ENCODE measurements around the gene CYTH4. TPM values are rescaled to one million over a fixed set of nuclear protein-coding genes. Genes with fewer than 3 reads are reported as not detected.

CYTH4 gene
- total and polyA plus RNA-seq, 2 of the 8 experiments (the other 6 are each of a cell fraction or from before 2014, with no cell fraction given), result 0.09 TPM; not detected in 1

DNA sequence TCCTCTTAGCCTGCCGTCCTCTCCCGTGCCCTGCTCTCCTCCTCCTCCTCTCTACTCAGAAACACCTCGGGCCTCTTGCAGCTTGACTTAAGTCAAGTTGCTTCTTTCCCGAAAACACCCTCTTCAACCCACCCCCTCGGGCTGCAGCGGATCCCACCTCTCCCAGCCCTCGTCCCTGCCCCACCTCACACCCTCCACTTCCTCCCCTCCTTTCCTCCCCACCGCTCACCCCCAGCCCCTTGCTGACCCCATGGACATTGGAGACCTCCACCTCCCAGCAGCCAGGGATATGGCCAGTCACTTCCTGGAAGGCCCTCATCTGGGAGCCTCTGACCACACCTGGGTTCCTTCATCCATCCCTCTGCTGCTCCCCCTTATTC is 8.5 kb upstream of the CYTH4 start:
- Histone ChIP-seq H3K23ac (ENCODE audit: insufficient read length) (no peak overlapping the region), H3K14ac (ENCODE audit: insufficient read length) (no peak overlapping the region), H4K5ac (ENCODE audit: insufficient read length, low read depth, low read length) (no peak overlapping the region), H3K4me3 (ENCODE audit: extremely low read depth in 1 of 4, insufficient read depth in 2 of 4, low read depth in 3 of 4, low read length in 4 of 4) (no peak overlapping the region), H2BK12ac (ENCODE audit: low read depth, low read length) (no peak overlapping the region), H2BK120ac (replicated peaks; ENCODE audit: low read depth, low read length) (no peak overlapping the region), H2BK5ac (ENCODE audit: low read depth, low read length) (no peak overlapping the region), H3K4me1 (replicated peaks in 1 of 4; ENCODE audit: control insufficient read depth in 3 of 4, insufficient read depth in 4 of 4, low read length in 3 of 4) (no peaks in the 10 kb centered on the region; a peak in 1 of 7 replicates), H3K9me3 (ENCODE audit: insufficient read depth in 2 of 2, low read depth in 1 of 2, low read length in 1 of 2) (no peaks in the 10 kb centered on the region), H3K4me2 (ENCODE audit: insufficient read depth in 1 of 2, low read depth in 2 of 2, low read length in 2 of 2) (no peak overlapping the region), H3K4ac (replicated peaks; ENCODE audit: insufficient read length, low read depth, low read length) (no peak overlapping the region), H2BK15ac (ENCODE audit: low read length) (no peak overlapping the region), H2BK20ac (ENCODE audit: low read length) (no peak overlapping the region), H3K18ac (ENCODE audit: extremely low read depth, low read length) (no peak overlapping the region), H3K56ac (replicated peaks; ENCODE audit: insufficient read length, low read depth, low read length) (no peak overlapping the region), H2AFZ (ENCODE audit: low read length) (no peak overlapping the region), H4K20me1 (replicated peaks in 1 of 2; ENCODE audit: control insufficient read depth in 1 of 2, insufficient read depth in 2 of 2, low read length in 2 of 2) (no peaks in the 10 kb centered on the region), H3K79me1 (ENCODE audit: low read depth, low read length) (no peaks in the 10 kb centered on the region), H3K27me3 (replicated peaks in 1 of 4; ENCODE audit: control insufficient read depth in 3 of 4, extremely low read depth in 1 of 4, insufficient read depth in 3 of 4, low read length in 3 of 4) (no peaks in the 10 kb centered on the region), H3K79me2 (ENCODE audit: control insufficient read depth in 1 of 2, insufficient read depth in 2 of 2, low read length in 2 of 2) (no peaks in the 10 kb centered on the region), H3K9ac (replicated peaks in 1 of 4; ENCODE audit: extremely low read depth in 1 of 4, low read depth in 3 of 4, low read length in 3 of 4) (no peak overlapping the region), H3K23me2 (ENCODE audit: low read depth, low read length) (0 out of 2 replicates have a peak, but pooled peaks cover 2% of the 10 kb centered on the region), H4K91ac (replicated peaks; ENCODE audit: insufficient read length, low read length) (no peak overlapping the region), H3K36me3 (ENCODE audit: control insufficient read depth in 2 of 4, insufficient read depth in 4 of 4, low read length in 3 of 4) (no peaks in the 10 kb centered on the region), H3K27ac (ENCODE audit: low read depth, low read length) (no peak overlapping the region), H2AK5ac (ENCODE audit: low read depth, low read length) (no peak overlapping the region), H4K8ac (ENCODE audit: extremely low read depth, insufficient read depth, low read length) (no peak overlapping the region)
- no peak for FAIRE-seq
- 100% methylated on average over 1 of the region's 8 CpGs; no CpG with 5 or more reads in 1 of the 2 experiments for WGBS, 2 experiments (ENCODE audit: extremely low coverage in 1 of 2, insufficient coverage in 1 of 2, insufficient read length in 1 of 2, insufficient replicate concordance in 2 of 2, low coverage in 1 of 2, low lambda C conversion rate in 2 of 2, missing lambda C conversion rate in 1 of 2)
- ChIA-PET CTCF (ENCODE audit: partially characterized antibody) (interaction anchor here (1.0 to 6.9 kb wide), 5 partner anchors 9 to 156 kb away, joined by 3 to 48 read pairs (median 8); partner anchors contain the start of gene CYTH4), POLR2A (ENCODE audit: partially characterized antibody) (no interaction called here)
- DNase-seq (ENCODE audit: low read depth in 1 of 2, low spot score in 2 of 2), result no peak
- TF ChIP-seq CREB1 (IDR thresholded peaks at IDR 0.05), result no peak
- no peak for TF ChIP-seq POLR2A (IDR thresholded peaks at IDR 0.05; ENCODE audit: control extremely low read depth in 1 of 2, low read depth in 2 of 2, low read length in 2 of 2)
- TF ChIP-seq BCL11A (IDR thresholded peaks at IDR 0.05; ENCODE audit: low read depth in 2 of 2, low read length in 2 of 2), result no peak
- TF ChIP-seq GABPA (IDR thresholded peaks at IDR 0.05; ENCODE audit: borderline replicate concordance, insufficient read depth, low read length), result no peak
- TF ChIP-seq, protein P1, sequence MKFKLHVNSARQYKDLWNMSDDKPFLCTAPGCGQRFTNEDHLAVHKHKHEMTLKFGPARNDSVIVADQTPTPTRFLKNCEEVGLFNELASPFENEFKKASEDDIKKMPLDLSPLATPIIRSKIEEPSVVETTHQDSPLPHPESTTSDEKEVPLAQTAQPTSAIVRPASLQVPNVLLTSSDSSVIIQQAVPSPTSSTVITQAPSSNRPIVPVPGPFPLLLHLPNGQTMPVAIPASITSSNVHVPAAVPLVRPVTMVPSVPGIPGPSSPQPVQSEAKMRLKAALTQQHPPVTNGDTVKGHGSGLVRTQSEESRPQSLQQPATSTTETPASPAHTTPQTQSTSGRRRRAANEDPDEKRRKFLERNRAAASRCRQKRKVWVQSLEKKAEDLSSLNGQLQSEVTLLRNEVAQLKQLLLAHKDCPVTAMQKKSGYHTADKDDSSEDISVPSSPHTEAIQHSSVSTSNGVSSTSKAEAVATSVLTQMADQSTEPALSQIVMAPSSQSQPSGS (IDR thresholded peaks at IDR 0.05; ENCODE audit: low read length), result no peak
- TF ChIP-seq NANOG (IDR thresholded peaks at IDR 0.05; ENCODE audit: insufficient read depth, low read depth, low read length, poor library complexity, severe bottlenecking), result no peak
- TF ChIP-seq SP1 (IDR thresholded peaks at IDR 0.05; ENCODE audit: low read depth, low read length), result no peak

All from H1 (cell line).